Subcutaneous adipose tissue (tissue), 4 donors: ENCODE measurements around the gene PTPRD. TPM values are rescaled to one million over a fixed set of nuclear protein-coding genes. Genes with fewer than 3 reads are reported as not detected.

Experiments used
- CTCF ChIP-seq: fragments of 450-650 bp; IDR thresholded peaks from one replicate; pipeline ENCODE4 v1.5.1; 2016; ENCODE audit warnings: low read depth, mild to moderate bottlenecking, control low read depth, antibody characterized with exemption, moderate library complexity
- total RNA-seq, 4 donors: library from RNA; depleted of rRNA; stranded (reverse); fragments of >200 nt; gene quantifications; one replicate each; pipeline ENCODE4 v1.1.0, GENCODE V29; 2016

Gene PTPRD
- total RNA-seq, 4 donors from 2014 or later = 5.1 to 17.3 (median 12.1) TPM

DNA sequence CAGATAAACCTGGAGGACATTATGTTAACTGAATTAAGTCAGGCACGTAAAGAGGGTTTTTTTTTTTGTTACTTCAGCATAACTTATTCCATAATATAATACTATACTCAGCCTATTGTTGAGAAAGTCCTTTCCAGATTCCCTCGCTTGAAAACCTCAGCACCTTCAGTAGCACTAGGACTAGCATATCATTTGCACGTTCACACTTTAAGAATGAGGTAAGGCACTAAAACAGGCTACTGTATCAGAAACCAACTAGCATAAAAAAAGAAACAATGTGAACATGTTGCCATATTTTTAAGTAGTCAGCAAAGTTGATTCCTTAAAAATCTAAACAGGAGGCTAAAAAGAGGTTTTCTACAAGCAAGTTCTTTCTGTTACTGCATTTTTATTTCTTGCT lies 504.0 kb downstream of the PTPRD start:
- no peak for TF ChIP-seq CTCF

- no peak for TF ChIP-seq CTCF
These were observed 508.0 kb downstream of the PTPRD start for GRCh38 chr9:10104774-10105173.

DNA sequence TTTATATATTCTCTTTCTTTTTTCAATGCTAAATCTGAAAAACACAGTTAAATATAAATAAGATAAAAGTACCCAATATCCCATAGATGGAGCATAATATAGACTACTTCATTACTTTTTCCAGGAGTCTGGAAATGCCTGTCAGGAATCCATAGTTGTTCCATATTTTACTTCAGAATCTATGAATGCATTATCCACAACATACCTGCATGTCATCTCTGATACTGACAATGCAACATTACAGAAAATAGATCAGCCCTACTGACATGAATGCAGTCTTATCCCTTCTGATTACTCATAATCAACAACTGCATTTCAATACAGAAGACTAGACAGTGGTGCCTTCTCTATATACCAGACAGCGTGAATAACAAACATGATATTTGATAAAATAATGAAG lies 517.6 kb downstream of the PTPRD start:
- TF ChIP-seq CTCF = no peak

- TF ChIP-seq CTCF = no peak
These were observed 518.2 kb downstream of the PTPRD start for GRCh38 chr9:10094563-10094962.

GRCh38 chr9:10080012-10080411 lies 532.8 kb downstream of the PTPRD start:
- no peak for TF ChIP-seq CTCF

GRCh38 chr9:10079284-10079964 lies 533.4 kb downstream of the PTPRD start:
- no peak for TF ChIP-seq CTCF

DNA sequence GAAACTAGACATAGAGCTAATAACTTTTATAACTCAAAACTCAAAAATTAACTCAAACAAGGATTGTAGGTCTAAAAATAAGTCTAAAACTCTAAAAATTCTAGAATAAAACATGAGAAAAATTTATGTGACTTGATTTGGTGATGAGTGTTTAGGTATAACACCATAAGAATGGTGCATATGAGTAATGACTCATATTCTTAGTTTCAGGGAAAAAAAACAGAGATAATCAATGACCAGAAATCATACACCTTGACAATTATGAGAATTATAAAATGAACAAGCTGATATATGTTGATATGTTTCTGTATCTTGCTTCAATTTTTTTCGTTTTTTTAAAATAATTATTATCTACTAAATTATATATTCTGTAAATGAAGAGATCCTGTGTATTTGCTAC lies 541.2 kb downstream of the PTPRD start:
- no peak for TF ChIP-seq CTCF
